Stimulated activated CD4-positive, alpha-beta T cell treated with anti-CD3 and anti-CD28 coated beads, Interleukin-15, amount 100 ng/mL, for 48 hours (primary cell): ENCODE measurements around the gene ASF1B.
"Not testable (repeated sequence)": the region's sequence is repeated elsewhere in the genome, so short reads cannot be mapped to it uniquely, and the experiment has no call there.

Experiments
- DNase-seq, 2 donors: peaks; one replicate each; pipeline ENCODE4 v3.0.0-alpha.2; 2020; ENCODE audit warnings: low read depth in 2 of 2

The ASF1B gene

GRCh38 chr19:14136509-14137281, at the start of gene ASF1B:
Gene ASF1B (minus strand): TSS chr19:14136589. CDS start chr19:14136456, 133 bp downstream.
- peak; percentile 95 to 99 for DNase-seq

GRCh38 chr19:14185691-14186090, 49.3 kb upstream of the ASF1B start:
- not testable (repeated sequence) for DNase-seq

- no peak for DNase-seq
These were observed 48.8 kb upstream of the ASF1B start for GRCh38 chr19:14185158-14185557.

- no peak for DNase-seq
These were observed 47.5 kb upstream of the ASF1B start for GRCh38 chr19:14183741-14184350.

- no peak for DNase-seq
These were observed 46.1 kb upstream of the ASF1B start for GRCh38 chr19:14182476-14182875.

- no peak for DNase-seq
These were observed 45.5 kb upstream of the ASF1B start for GRCh38 chr19:14181906-14182305.

- not testable (repeated sequence) for DNase-seq
These were observed 44.8 kb upstream of the ASF1B start for GRCh38 chr19:14181199-14181598.

- DNase-seq: no peak
These were observed 41.2 kb upstream of the ASF1B start for GRCh38 chr19:14177496-14178074.

GRCh38 chr19:14175351-14175792, 39.0 kb upstream of the ASF1B start:
- DNase-seq: no peak

- no peak for DNase-seq
These were observed 38.5 kb upstream of the ASF1B start for GRCh38 chr19:14174883-14175282.

GRCh38 chr19:14168993-14169392, 32.6 kb upstream of the ASF1B start:
- DNase-seq: no peak

GRCh38 chr19:14168259-14168972, 32.0 kb upstream of the ASF1B start:
- no peak for DNase-seq

GRCh38 chr19:14167576-14168138, 31.3 kb upstream of the ASF1B start:
- no peak for DNase-seq

GRCh38 chr19:14166999-14167575, 30.7 kb upstream of the ASF1B start:
- DNase-seq: no peak

GRCh38 chr19:14165990-14166830, 29.8 kb upstream of the ASF1B start:
- no peak for DNase-seq

- no peak for DNase-seq
These were observed 28.5 kb upstream of the ASF1B start for GRCh38 chr19:14164724-14165493.

GRCh38 chr19:14164082-14164481, 27.7 kb upstream of the ASF1B start:
- no peak for DNase-seq

GRCh38 chr19:14162871-14163297, 26.5 kb upstream of the ASF1B start:
- DNase-seq: no peak

- no peak for DNase-seq
These were observed 24.9 kb upstream of the ASF1B start for GRCh38 chr19:14161305-14161704.
